NT2/D1 (cell line): Measurements from ENCODE around the gene CFD.
"Not testable (repeated sequence)": the region's sequence is repeated elsewhere in the genome, so short reads cannot be mapped to it uniquely, and the experiment has no call there.

Source experiments
- DNase-seq: peaks from one replicate; pipeline ENCODE4 v3.0.0-alpha.2; 2011; ENCODE audit warnings: low read depth, low spot score
- H3K27me3 ChIP-seq: 2 replicates; pipeline ENCODE4 v1.6.0; 2011; ENCODE audit warnings: mild to moderate bottlenecking; ENCODE audit not compliant: insufficient read length, insufficient read depth
- H3K36me3 ChIP-seq: 2 replicates; pipeline ENCODE4 v1.6.1; 2011; ENCODE audit warnings: mild to moderate bottlenecking, low read length, mixed read lengths; ENCODE audit not compliant: insufficient read depth, insufficient read length
- H3K4me1 ChIP-seq: 2 replicates; pipeline ENCODE4 v1.5.1; 2011; ENCODE audit not compliant: insufficient read depth, insufficient read length
- H3K4me3 ChIP-seq: 2 replicates; pipeline ENCODE4 v1.5.1; 2011; ENCODE audit warnings: low read depth; ENCODE audit not compliant: insufficient read length
- H3K9ac ChIP-seq: 2 replicates; pipeline ENCODE4 v1.6.0; 2011; ENCODE audit warnings: low read depth; ENCODE audit not compliant: insufficient read length
- H3K9me3 ChIP-seq: 2 replicates; pipeline ENCODE4 v1.5.1; 2011; ENCODE audit warnings: mild to moderate bottlenecking, low read length; ENCODE audit not compliant: insufficient read depth
- SUZ12 ChIP-seq: IDR thresholded peaks from 2 replicates; pipeline ENCODE4 v1.6.1; 2011; ENCODE audit not compliant: insufficient read length, insufficient read depth; ENCODE audit errors: extremely low read depth
- YY1 ChIP-seq: IDR thresholded peaks from 2 replicates; pipeline ENCODE4 v1.6.1; 2011; ENCODE audit not compliant: insufficient read length, insufficient read depth
- ZNF274 ChIP-seq: IDR thresholded peaks from 2 replicates; pipeline ENCODE4 v1.6.1; 2011; ENCODE audit warnings: mild to moderate bottlenecking, low read depth, low read length

Gene CFD

DNA sequence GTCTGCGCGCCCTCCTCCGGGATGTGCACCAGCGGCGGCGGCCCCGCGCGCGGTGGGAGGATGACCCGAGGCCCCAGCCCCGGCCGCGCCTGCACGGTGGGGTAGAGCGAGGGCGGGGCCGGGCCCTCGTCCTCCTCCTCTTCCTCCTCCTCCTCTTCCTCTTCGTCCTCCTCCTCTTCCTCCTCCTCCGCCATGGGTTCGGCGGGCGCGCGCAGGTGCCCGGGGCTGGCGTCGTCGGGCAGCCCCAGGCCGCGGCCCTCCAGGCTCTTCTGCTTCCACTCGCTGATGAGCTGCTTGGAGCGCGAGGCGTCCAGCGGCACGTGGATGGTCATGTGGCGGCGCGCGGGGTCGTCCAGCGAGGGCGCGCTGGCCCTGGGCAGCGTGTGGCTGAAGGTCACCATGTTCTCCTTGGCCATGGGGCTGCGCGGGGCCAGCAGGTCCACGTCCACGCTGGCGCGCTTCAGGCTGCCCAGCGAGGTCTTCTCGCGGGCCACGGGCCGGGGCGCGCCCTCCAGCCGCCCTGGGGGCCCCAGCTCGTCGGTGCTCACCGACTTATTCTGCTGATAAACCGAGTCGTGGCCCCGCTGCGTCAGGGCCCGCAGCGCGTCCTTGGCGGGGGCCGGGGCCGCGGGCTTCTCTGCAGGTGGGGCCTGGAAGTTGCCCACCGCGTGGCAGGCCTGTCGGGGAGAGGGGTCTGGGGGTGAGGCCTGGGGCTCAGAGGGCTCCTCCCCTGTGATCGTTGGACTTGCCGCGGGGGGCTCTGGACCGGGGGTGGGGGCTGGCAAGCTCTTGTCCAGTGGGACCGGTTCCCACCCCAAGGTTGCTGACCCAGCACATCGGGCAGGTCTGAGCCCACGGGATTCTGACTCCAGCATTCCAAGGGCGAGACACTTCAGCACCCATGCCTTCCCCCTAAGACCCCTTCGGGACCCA is 46.0 kb upstream of the CFD start:
- Histone ChIP-seq H3K36me3 (peaks cover 82% of the 10 kb centered on the region), H3K27me3 (no peaks in the 10 kb centered on the region), H3K9ac (no peak overlapping the region), H3K9me3 (no peaks in the 10 kb centered on the region), H3K4me1 (peaks cover 8% of the 10 kb centered on the region), H3K4me3 (no peak overlapping the region)
- DNase-seq, result no peak
- TF ChIP-seq YY1 (no peak), ZNF274 (no peak), SUZ12 (no peak)

DNA sequence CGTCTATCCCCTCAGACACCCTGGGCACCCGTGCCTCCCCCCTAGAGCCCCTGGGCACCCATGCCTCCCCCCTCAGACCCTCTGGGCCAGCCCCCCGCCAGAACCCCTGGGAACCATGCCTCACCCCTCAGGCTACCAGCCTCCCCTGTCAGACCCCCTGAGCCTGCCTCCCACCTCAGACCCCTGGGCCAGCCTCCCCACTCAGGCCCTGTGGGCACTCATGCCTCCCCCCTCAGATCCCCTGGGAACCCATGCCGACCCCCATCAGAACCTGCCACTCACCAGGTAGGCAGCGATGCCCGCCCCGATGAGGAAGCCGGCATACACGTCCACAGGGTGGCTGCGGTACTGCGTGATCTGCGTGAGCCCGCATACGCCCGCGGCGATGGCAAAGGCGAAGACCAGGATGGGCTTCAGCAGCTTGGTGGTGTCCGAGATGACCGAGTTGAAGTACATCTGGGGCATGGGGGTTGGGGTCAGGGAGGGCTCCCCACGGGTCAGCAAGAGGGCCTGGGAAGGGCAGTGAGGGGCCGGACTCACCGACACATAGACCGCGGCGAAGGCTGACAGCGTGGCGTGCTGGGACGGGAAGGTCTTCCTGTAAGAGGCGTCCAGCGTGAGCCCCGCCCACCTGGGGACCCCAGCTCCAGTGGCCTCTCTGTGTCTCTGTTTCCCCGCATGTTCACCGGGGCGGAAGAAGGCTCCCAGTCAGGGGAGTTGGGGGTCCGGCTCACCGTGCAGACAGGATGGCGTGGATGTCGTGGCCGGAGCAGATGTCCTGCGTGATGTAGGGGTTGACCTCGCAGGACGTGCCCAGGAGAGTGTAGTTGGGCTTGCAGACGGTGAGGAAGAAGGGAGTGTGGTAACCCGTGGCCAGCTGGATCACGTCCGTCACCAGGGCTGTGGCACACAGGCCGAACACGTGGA is 45.0 kb upstream of the CFD start:
- peaks cover 73% of the 10 kb centered on the region for H3K36me3 ChIP-seq
- TF ChIP-seq ZNF274 (no peak), SUZ12 (no peak), YY1 (no peak)
- H3K9me3 ChIP-seq, result no peaks in the 10 kb centered on the region
- no peak overlapping the region for H3K4me3 ChIP-seq
- peaks cover 8% of the 10 kb centered on the region for H3K4me1 ChIP-seq
- no peaks in the 10 kb centered on the region for H3K27me3 ChIP-seq
- DNase-seq, result no peak
- H3K9ac ChIP-seq, result no peak overlapping the region

DNA sequence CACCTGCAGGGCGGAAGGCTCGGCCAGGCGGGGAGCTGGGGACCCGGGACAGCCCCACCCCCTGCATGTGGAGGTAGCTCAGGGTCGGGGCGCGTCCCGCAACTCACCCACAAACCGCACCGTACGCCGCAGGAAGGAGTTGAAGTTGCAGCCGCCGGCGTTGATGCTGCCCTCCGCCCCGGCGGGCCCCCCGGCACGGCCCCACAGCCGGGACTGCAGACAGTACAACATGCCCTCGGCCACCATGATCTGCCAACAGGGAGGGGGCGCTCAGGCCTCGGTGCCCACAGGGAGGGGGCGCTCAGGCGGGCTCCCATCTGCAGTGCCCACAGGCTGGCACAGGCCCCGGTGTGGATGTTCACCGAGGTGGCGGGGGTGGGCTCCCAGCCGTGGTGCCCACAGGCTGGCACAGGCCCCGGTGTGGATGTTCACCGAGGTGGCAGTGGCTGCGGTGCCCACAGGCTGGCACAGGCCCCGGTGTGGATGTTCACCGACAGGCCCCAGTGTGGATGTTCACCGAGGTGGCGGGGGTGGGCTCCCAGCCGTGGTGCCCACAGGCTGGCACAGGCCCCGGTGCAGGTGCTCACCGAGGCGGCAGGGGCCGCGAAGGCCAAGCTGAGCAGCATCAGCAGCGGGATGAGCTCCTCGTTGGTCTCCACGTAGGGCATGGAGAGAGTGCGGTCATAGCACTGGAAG is 44.2 kb upstream of the CFD start:
- no peak overlapping the region for H3K9ac ChIP-seq
- peaks cover 4% of the 10 kb centered on the region for H3K4me1 ChIP-seq
- H3K4me3 ChIP-seq, result no peak overlapping the region
- no peaks in the 10 kb centered on the region for H3K9me3 ChIP-seq
- no peak for DNase-seq
- no peaks in the 10 kb centered on the region for H3K27me3 ChIP-seq
- peaks cover 65% of the 10 kb centered on the region for H3K36me3 ChIP-seq
- TF ChIP-seq SUZ12 (no peak), ZNF274 (no peak), YY1 (no peak)

DNA sequence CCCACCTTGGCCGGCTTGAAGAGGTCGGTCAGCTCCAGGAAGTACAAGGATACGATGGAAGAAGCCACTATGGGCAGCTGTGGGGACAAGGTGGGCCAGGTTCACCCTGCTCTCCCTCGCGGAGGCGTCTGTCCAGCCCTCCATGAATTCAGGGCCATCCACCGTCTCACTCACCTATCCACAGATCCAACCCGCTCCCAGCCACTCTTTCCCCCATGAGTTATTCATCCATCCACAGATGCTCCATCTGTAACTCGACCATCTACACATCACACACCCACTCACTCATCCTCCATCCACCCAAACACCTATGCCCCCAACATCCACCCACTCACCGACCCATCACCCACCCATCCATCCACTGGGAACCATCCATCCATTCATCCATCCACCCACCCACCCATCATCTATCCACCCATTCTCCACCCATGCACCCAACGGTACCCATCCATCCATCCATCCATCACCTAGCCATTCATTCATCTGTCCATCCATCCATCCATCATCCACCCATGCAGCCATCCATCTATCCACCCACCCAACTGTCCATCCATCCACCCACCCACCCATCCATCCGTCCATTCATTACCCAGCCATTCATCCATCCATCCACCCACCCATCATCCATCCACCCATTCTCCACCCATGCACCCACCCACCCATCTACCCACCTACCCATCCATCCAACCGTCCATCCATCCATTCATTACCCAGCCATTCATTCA is 43.5 kb upstream of the CFD start:
- Histone ChIP-seq H3K4me3 (no peak overlapping the region), H3K4me1 (no peaks in the 10 kb centered on the region), H3K9me3 (no peaks in the 10 kb centered on the region), H3K9ac (no peak overlapping the region), H3K27me3 (no peaks in the 10 kb centered on the region), H3K36me3 (peaks cover 58% of the 10 kb centered on the region)
- TF ChIP-seq SUZ12 (no peak), ZNF274 (no peak), YY1 (no peak)
- DNase-seq, result no peak

DNA sequence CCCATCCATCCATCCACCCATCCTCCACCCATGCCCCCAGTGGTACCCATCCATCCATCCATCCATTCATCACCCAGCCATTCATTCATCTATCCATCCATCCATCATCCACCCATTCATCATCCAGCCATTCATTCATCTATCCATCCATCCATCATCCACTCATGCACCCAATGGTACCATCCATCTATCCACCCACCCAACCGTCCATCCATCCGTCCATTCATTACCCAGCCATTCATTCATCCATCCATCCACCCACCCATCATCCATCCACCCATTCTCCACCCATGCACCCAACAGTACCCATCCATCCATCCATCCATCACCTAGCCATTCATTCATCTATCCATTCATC is 43.0 kb upstream of the CFD start:
- H3K36me3 ChIP-seq, result peaks cover 52% of the 10 kb centered on the region
- no peak for TF ChIP-seq ZNF274
- TF ChIP-seq YY1, result no peak
- no peak for TF ChIP-seq SUZ12
- no peak overlapping the region for H3K9ac ChIP-seq
- DNase-seq, result no peak
- H3K4me3 ChIP-seq, result no peak overlapping the region
- no peaks in the 10 kb centered on the region for H3K4me1 ChIP-seq
- H3K27me3 ChIP-seq, result no peaks in the 10 kb centered on the region
- H3K9me3 ChIP-seq, result no peaks in the 10 kb centered on the region

DNA sequence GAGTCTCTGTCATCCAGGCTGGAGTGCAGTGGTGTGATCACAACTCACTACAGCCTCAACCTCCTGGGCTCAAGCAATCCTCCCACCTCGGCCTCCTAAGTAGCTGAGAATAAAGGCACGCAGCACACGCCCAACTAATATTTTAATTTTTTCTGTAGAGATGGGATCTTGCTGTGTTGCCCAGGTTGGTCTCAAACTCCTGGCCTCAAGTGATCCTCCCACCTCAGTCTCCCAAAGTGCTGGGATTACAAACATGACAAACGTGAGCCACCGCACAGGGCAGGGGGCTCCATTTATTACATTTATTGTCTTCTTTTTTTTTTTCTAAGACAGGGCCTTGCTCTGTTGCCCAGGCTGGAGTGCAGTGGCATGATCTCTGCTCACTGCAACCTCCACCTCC is 39.3 kb upstream of the CFD start:
- DNase-seq, H3K4me3 ChIP-seq, H3K9ac ChIP-seq, H3K9me3 ChIP-seq, H3K4me1 ChIP-seq, H3K27me3 ChIP-seq: not testable (repeated sequence)
- H3K36me3 ChIP-seq, result peaks cover 19% of the 10 kb centered on the region
